Fibroblast of villous mesenchyme (primary cell): ENCODE results near the gene TPBGL. TPM values are rescaled to one million over a fixed set of nuclear protein-coding genes. Genes with fewer than 3 reads are reported as not detected.

Source experiments
- DNase-seq: peaks from one replicate; pipeline ENCODE4 v3.0.0-alpha.2; 2010; ENCODE audit warnings: low read depth
- H3K4me3 ChIP-seq: 2 replicates; pipeline ENCODE4 v1.5.1; 2011; ENCODE audit warnings: low read depth, mild to moderate bottlenecking, low read length
- total RNA-seq: library from RNA; depleted of rRNA; stranded (reverse); fragments of >200 nt; gene quantifications from 2 replicates; pipeline ENCODE4 v1.2.3, GENCODE V29; 2012
- TF ChIP-seq, protein P1 (sequence below): IDR thresholded peaks from 2 replicates; pipeline ENCODE4 v1.5.1; 2012; ENCODE audit warnings: low read depth, mild to moderate bottlenecking, low read length; ENCODE audit not compliant: insufficient read depth

Gene TPBGL
- total RNA-seq, 1 donor = not detected

DNA sequence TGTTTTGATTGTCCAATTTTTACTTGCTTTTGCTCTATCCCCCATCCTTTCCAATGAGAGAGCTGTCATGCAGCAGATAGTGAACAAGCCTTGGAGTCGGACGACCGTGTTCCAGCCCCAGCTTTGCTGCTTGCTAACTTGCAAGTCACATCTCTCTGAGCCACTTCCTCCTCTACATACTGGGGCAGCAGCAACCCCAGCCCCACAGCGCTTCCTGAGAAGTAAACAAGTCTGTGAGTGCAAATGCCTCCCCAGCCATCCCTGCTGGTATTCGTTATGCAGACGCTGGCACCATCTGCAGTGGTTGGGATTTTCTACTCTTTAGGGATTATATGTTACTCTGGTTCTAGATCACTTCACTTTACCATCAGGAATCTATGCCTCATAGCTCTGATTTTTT lies 35.0 kb downstream of the TPBGL start:
- H3K4me3 ChIP-seq = no peak overlapping the region
- TF ChIP-seq, protein P1, sequence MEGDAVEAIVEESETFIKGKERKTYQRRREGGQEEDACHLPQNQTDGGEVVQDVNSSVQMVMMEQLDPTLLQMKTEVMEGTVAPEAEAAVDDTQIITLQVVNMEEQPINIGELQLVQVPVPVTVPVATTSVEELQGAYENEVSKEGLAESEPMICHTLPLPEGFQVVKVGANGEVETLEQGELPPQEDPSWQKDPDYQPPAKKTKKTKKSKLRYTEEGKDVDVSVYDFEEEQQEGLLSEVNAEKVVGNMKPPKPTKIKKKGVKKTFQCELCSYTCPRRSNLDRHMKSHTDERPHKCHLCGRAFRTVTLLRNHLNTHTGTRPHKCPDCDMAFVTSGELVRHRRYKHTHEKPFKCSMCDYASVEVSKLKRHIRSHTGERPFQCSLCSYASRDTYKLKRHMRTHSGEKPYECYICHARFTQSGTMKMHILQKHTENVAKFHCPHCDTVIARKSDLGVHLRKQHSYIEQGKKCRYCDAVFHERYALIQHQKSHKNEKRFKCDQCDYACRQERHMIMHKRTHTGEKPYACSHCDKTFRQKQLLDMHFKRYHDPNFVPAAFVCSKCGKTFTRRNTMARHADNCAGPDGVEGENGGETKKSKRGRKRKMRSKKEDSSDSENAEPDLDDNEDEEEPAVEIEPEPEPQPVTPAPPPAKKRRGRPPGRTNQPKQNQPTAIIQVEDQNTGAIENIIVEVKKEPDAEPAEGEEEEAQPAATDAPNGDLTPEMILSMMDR = no peak
- DNase-seq = peak; percentile 40

DNA sequence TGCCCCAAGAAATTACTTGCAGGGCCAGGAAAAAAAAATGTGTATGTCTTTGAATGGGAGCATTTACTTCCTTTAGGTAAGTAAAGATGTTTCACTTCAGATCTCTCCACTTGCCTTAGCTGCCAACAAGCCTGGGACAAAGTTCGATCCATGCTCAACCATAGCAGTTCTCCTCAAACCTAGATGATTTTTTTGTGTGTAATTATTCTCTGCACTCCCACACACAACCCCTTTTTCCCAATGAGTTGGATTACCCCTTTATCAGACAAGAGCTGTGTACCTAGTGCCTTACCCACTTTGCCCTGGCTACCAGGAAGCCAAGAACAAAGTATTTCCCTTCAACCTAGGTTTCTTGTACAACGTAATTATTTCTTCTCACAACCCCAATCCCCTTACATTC lies 35.6 kb downstream of the TPBGL start:
- no peak for DNase-seq
- H3K4me3 ChIP-seq = no peak overlapping the region
- TF ChIP-seq, protein P1 = no peak

DNA sequence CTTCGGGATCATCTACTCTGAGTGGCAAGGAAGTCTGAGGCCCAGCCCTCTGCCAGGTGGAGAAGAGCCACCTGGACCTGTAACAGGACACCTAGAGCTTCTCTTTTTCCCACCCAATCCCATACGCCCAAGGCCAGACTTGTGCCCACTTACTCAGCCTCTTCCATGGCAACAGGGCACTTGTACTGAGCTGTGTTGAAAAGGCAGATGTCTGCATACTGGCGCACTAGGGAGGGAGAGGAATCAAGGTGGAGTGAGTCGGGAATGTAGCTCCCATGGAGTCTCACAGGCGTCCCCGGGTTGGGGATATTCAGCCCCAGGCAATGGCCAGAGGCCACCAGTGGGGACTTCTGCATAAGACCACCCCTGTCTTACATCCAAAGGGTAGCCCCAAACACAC lies 36.1 kb downstream of the TPBGL start:
- DNase-seq = no peak
- TF ChIP-seq, protein P1 = no peak
- H3K4me3 ChIP-seq = no peak overlapping the region

DNA sequence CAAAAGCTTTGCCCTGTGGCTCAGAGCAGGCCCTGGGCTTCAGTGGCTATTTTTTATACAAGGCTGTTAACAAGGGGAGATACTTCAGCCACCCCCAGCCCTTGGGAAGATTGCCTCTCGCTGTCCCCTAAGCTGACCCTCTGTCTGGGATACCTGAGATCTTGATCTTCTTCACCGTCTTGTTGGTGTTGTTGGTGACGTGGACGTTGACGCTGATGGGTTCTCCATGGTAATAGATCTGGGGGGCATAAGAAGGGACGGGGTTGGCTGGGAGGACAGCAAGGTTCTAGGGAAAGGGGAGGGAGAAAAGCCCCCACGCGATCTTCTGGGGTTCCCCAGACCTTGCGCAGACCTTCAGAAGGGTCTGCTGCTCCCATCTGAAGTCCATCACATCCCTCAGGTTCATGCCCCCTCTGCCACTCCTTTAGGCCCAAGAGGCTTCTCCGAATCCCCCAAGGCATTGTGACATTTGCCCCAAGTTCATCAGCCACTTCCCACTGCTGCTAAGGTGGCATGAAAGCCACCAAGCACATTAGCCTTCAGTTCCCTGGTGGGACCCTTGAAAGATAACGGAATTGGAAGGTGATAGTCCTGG lies 36.7 kb downstream of the TPBGL start:
- TF ChIP-seq, protein P1 = no peak
- no peak for DNase-seq
- no peak overlapping the region for H3K4me3 ChIP-seq

DNA sequence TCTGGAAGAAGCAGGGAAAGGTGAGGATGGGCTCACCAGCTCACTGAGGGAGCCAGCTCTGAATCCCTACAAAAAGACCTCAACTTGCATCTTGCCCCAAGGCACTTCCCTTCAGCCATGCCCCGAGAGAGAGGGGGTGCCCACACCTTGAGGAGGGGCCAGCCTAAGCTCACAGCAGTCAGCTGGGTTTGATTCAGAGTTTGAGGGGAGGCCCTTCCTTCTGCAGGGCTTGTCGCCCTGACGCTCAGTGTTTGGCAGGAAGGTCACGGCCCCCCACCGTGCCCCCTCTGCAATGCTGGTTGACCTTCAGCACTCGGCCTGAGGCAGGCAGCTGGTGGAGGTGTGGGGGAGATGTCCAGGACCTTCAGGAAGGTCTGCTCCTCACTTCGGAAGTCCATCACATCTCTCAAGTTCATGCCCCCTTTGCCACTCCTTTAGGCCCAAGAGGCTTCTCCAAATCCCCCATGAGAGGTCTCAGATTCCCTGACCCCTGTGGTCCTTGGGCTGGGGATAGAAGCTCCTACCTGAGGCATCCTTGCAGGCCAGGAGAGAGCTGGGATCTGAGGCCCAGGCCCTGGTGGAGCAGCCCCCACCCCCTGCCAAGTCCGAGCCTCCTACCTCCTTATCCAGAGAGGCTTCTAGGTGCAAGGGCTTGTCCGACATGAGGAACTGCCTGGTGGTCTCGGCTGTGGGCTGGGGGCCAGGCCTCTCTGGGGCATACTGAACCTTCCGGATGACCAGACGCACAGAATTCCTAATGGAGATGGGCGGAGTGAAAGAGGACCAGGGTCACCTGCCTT lies 37.6 kb downstream of the TPBGL start:
- no peak for DNase-seq
- H3K4me3 ChIP-seq = no peak overlapping the region
- TF ChIP-seq, protein P1 = no peak

DNA sequence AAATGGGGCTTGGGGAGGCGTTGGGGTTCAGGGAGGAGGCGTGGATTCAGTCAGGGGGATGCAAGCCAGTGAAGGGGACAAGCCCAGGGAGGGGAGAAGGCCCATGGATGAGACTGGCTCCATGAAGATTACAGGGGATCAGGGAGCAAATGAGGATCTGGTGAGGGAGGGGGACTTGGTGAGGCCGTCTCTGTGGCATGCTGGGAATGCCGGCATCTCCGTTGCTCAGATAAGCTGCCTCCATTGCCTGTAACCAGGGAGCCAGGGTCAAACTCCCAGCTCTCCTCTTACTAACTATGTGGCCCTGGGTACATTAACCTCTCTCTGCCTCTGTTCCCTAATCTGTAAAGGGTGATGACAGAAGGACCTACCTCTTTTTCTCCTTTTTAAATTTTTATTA lies 38.7 kb downstream of the TPBGL start:
- TF ChIP-seq, protein P1 = no peak
- H3K4me3 ChIP-seq = no peak overlapping the region
- DNase-seq = no peak

DNA sequence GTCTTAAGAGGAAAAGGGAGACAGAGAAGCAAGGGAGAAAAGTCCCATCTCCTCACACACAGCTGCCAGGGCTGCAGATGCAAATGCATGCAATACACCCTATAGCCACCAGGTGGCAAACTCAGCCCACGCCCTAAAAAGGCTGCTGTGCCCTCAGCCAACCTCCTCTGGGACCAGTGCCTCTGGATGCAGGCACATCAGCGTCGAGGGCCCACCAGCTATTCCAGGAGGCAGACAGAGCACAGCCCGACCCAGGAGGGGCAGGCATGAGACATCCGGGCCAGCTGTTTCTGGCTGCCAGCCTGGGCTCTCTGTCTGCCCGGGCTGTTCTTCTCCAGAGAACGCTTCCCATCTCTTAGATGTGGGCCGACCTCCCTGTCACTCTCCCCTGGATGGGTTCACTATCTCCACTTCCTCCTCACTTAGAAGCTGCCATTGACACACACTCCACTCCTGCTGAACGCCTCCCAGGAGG lies 39.7 kb downstream of the TPBGL start:
- TF ChIP-seq, protein P1 = peak; percentile 98
- DNase-seq = peak; percentile 69
- no peak overlapping the region for H3K4me3 ChIP-seq
